Esophagus muscularis mucosa (tissue), 3 donors: ENCODE results near the gene RAB5A.

Experiments used
- CTCF ChIP-seq, 3 experiments: fragments of 200-600 bp in 2 of 3; fragments of 450-650 bp in 1 of 3; sonication (generic) in 2 of 3; IDR thresholded peaks; one replicate each; pipeline ENCODE4 v1.5.1; 2017 to 2019; ENCODE audit warnings: antibody characterized with exemption in 3 of 3, mild to moderate bottlenecking in 2 of 3, moderate library complexity in 1 of 3
- POLR2A ChIP-seq: fragments of 450-650 bp; IDR thresholded peaks from one replicate; pipeline ENCODE4 v1.6.1; 2017; ENCODE audit warnings: antibody characterized with exemption, moderate library complexity, mild to moderate bottlenecking, low read depth

- no peak for TF ChIP-seq CTCF (IDR thresholded peaks at IDR 0.05)
- TF ChIP-seq POLR2A = no peak
Measured at GRCh38 chr3:19967208-19967607, 20.3 kb downstream of the RAB5A start.
